ENCODE data around the gene RFC5. TPM values are rescaled to one million over a fixed set of nuclear protein-coding genes. Genes with fewer than 3 reads are reported as not detected.
"Not testable (repeated sequence)": the region's sequence is repeated elsewhere in the genome, so short reads cannot be mapped to it uniquely, and the experiment has no call there.

RFC5 gene
- total RNA-seq, 1 donor from 2014 or later = 10.1 TPM

- DNase-seq (ENCODE audit: low read depth) = no peak
- no peaks in the 10 kb centered on the region for H3K36me3 ChIP-seq (ENCODE audit: control insufficient read depth, insufficient read depth, low read length)
- TF ChIP-seq CTCF (IDR thresholded peaks at IDR 0.05; ENCODE audit: insufficient read depth, low read length, poor library complexity, severe bottlenecking) = no peak
- H3K27me3 ChIP-seq (ENCODE audit: control insufficient read depth, insufficient read depth, low read length) = no peaks in the 10 kb centered on the region
- no peak overlapping the region for H3K4me3 ChIP-seq (ENCODE audit: low read depth, low read length)
Measured at GRCh38 chr12:118070650-118071049, 54.1 kb downstream of the RFC5 start.

- no peak for DNase-seq (ENCODE audit: low read depth)
- no peak for TF ChIP-seq CTCF (IDR thresholded peaks at IDR 0.05; ENCODE audit: insufficient read depth, low read length, poor library complexity, severe bottlenecking)
- Histone ChIP-seq H3K27me3 (ENCODE audit: control insufficient read depth, insufficient read depth, low read length) (no peaks in the 10 kb centered on the region), H3K36me3 (ENCODE audit: control insufficient read depth, insufficient read depth, low read length) (no peaks in the 10 kb centered on the region), H3K4me3 (ENCODE audit: low read depth, low read length) (no peak overlapping the region)
Measured at GRCh38 chr12:118073768-118074167, 57.3 kb downstream of the RFC5 start.

- not testable (repeated sequence) for H3K27me3 ChIP-seq (ENCODE audit: control insufficient read depth, insufficient read depth, low read length); H3K4me3 ChIP-seq (ENCODE audit: low read depth, low read length); H3K36me3 ChIP-seq (ENCODE audit: control insufficient read depth, insufficient read depth, low read length); DNase-seq (ENCODE audit: low read depth)
Measured at GRCh38 chr12:118081521-118081920, 65.0 kb downstream of the RFC5 start.

Other genes with a start within 250 kb of the RFC5 start
- 0.14 and 0.29 TPM in 2 replicates for gene KSR2, start 47.7 kb upstream of the RFC5 start, total RNA-seq
- 81.1 and 92.6 TPM in 2 replicates for gene WSB2, start 44.5 kb downstream of the RFC5 start, total RNA-seq
- 14.4 and 22.0 TPM in 2 replicates for gene VSIG10, start 87.3 kb downstream of the RFC5 start, total RNA-seq
- 301 and 331 TPM in 2 replicates for gene PEBP1, start 119.4 kb downstream of the RFC5 start, total RNA-seq